ENCODE measurements around the gene PPP2R3A. TPM values are rescaled to one million over a fixed set of nuclear protein-coding genes. Genes with fewer than 3 reads are reported as not detected.

The PPP2R3A gene
- total and polyA plus RNA-seq, 2 of the 13 experiments (the other 11 are each of a cell fraction or from before 2014, with no cell fraction given), result 0.07 to 0.12 TPM

DNA sequence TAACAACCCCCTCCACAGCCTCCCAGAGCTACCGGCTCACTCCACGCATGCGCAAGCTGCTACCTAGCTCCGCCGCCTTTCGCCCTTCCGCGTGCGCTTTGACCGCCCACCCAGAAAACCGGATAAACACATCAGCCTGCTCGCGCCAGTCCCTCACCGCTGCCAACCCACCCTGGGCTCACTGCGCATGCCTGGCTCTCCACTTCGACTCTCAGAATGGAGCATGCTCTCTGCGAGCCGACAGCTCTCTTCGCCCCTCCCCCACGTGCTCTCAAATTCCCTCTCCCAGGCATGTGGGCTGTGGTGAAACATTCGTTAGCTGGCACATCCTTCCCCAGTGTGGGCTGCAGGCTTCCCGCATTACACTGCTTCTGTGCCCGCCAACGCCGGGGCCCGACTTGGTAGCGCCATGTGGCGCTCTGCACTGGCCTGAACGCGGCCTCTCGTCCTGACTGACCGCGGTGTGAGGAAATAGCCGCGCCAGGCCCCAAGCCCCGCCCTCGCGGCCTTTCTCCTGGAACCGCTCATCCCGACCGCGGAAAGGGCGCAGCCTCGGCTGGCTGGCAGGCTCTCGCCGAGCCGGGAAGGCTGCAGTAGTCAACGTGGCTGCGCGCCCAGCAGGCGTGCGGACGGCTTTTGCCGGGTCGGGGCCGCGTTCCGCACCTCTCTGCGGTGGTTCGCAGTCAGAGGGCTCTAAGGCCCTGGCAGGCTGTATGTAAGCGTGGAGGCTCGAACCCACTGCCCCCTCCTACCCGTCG, 231.1 kb downstream of the PPP2R3A start (continued):
- TF ChIP-seq, protein P1, sequence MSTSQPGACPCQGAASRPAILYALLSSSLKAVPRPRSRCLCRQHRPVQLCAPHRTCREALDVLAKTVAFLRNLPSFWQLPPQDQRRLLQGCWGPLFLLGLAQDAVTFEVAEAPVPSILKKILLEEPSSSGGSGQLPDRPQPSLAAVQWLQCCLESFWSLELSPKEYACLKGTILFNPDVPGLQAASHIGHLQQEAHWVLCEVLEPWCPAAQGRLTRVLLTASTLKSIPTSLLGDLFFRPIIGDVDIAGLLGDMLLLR (CRISPR knock-in tag; IDR thresholded peaks at IDR 0.05), result peak; percentile 93
- peak; percentile 92 for TF ChIP-seq ZMYM3 (CRISPR knock-in tag; IDR thresholded peaks at IDR 0.05)
- TF ChIP-seq, protein P2, sequence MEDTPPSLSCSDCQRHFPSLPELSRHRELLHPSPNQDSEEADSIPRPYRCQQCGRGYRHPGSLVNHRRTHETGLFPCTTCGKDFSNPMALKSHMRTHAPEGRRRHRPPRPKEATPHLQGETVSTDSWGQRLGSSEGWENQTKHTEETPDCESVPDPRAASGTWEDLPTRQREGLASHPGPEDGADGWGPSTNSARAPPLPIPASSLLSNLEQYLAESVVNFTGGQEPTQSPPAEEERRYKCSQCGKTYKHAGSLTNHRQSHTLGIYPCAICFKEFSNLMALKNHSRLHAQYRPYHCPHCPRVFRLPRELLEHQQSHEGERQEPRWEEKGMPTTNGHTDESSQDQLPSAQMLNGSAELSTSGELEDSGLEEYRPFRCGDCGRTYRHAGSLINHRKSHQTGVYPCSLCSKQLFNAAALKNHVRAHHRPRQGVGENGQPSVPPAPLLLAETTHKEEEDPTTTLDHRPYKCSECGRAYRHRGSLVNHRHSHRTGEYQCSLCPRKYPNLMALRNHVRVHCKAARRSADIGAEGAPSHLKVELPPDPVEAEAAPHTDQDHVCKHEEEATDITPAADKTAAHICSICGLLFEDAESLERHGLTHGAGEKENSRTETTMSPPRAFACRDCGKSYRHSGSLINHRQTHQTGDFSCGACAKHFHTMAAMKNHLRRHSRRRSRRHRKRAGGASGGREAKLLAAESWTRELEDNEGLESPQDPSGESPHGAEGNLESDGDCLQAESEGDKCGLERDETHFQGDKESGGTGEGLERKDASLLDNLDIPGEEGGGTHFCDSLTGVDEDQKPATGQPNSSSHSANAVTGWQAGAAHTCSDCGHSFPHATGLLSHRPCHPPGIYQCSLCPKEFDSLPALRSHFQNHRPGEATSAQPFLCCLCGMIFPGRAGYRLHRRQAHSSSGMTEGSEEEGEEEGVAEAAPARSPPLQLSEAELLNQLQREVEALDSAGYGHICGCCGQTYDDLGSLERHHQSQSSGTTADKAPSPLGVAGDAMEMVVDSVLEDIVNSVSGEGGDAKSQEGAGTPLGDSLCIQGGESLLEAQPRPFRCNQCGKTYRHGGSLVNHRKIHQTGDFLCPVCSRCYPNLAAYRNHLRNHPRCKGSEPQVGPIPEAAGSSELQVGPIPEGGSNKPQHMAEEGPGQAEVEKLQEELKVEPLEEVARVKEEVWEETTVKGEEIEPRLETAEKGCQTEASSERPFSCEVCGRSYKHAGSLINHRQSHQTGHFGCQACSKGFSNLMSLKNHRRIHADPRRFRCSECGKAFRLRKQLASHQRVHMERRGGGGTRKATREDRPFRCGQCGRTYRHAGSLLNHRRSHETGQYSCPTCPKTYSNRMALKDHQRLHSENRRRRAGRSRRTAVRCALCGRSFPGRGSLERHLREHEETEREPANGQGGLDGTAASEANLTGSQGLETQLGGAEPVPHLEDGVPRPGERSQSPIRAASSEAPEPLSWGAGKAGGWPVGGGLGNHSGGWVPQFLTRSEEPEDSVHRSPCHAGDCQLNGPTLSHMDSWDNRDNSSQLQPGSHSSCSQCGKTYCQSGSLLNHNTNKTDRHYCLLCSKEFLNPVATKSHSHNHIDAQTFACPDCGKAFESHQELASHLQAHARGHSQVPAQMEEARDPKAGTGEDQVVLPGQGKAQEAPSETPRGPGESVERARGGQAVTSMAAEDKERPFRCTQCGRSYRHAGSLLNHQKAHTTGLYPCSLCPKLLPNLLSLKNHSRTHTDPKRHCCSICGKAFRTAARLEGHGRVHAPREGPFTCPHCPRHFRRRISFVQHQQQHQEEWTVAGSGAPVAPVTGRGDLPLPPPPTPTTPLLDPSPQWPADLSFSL (CRISPR knock-in tag; IDR thresholded peaks at IDR 0.05), result peak; percentile 18; the same call in 1 of the 2 replicates
- no peak for TF ChIP-seq SMARCE1 (IDR thresholded peaks at IDR 0.05; ENCODE audit: borderline replicate concordance)
- peak; percentile 57; the same call in 1 of the 2 replicates for TF ChIP-seq PRMT3 (CRISPR knock-in tag; IDR thresholded peaks at IDR 0.05; ENCODE audit: borderline replicate concordance, low read depth)
- no peak for TF ChIP-seq ZNF713 (CRISPR knock-in tag; IDR thresholded peaks at IDR 0.05)
- peak in 1 of 2 experiments; percentile 93; a peak in 3 of 4 replicates for TF ChIP-seq HMGXB4 (CRISPR knock-in tag; IDR thresholded peaks at IDR 0.05; ENCODE audit: borderline replicate concordance in 1 of 2, low read depth in 1 of 2)
- TF ChIP-seq ZNF7 (CRISPR knock-in tag; IDR thresholded peaks at IDR 0.05), result 0 out of 2 replicates have a peak, but pooled peaks have one; percentile 19
- TF ChIP-seq ZNF30 (CRISPR knock-in tag; IDR thresholded peaks at IDR 0.05), result peak; percentile 90; the same call in 1 of the 2 replicates
- peak; percentile 79 for TF ChIP-seq ZNF639 (CRISPR knock-in tag; conservative IDR thresholded peaks at IDR 0.05)
- peak; percentile 70; the same call in 1 of the 2 replicates for TF ChIP-seq KLF15 (CRISPR knock-in tag; IDR thresholded peaks at IDR 0.05; ENCODE audit: borderline replicate concordance)
- no peak for TF ChIP-seq RFX1 (IDR thresholded peaks at IDR 0.05)
- TF ChIP-seq TEAD3 (CRISPR knock-in tag; optimal IDR thresholded peaks at IDR 0.05; ENCODE audit: borderline replicate concordance), result peak; percentile 84
- TF ChIP-seq FOXK2 (IDR thresholded peaks at IDR 0.05), result peak; percentile 92

Data from HepG2 (cell line).